Measurements from ENCODE around the gene HOOK2. TPM values are rescaled to one million over a fixed set of nuclear protein-coding genes. Genes with fewer than 3 reads are reported as not detected.
A peak's percentile ranks its signal among the peaks of the same experiment; 100 is the strongest.

Gene HOOK2
- total RNA-seq, 1 experiment from 2014 or later = 96.3 TPM

GRCh38 chr19:12757544-12758274 is 17.6 kb downstream of the HOOK2 start:
- CTCF ChIA-PET = interaction anchor here (0.5 to 6.1 kb wide), 30 partner anchors 9 to 207 kb away, joined by 3 to 87 read pairs (median 4); partner anchors contain the start of genes DNASE2, GCDH, GET3 and JUNB
- no peaks in the 10 kb centered on the region for H3K36me3 ChIP-seq (ENCODE audit: control insufficient read depth in 1 of 2, insufficient read depth in 2 of 2, low read length in 2 of 2)
- POLR2A ChIA-PET = interaction anchor here (0.6 to 1.4 kb wide), 9 partner anchors 8 to 72 kb away, joined by 3 to 6 read pairs (median 3); partner anchors contain the start of genes GET3, JUNB and RNASEH2A
- H3K79me2 ChIP-seq (ENCODE audit: insufficient read depth, low read length) = no peaks in the 10 kb centered on the region
- peak overlapping the region; percentile 31; the same call in 1 of the 2 replicates for H3K27ac ChIP-seq (ENCODE audit: low read depth, low read length)
- intact Hi-C loops (cut with micrococcal nuclease) = loop anchor here (1.0 kb wide), 1 partner anchor 40 kb away; no protein-coding TSS in a partner anchor
- H3K4me1 ChIP-seq (ENCODE audit: control insufficient read depth in 1 of 2, insufficient read depth in 2 of 2, low read length in 2 of 2) = peaks cover 4 to 13% of the 10 kb centered on the region in 2 experiments; a peak in 3 of 4 replicates
- no peaks in the 10 kb centered on the region for H3K9me3 ChIP-seq (ENCODE audit: control insufficient read depth in 1 of 2, insufficient read depth in 1 of 2, low read depth in 1 of 2, low read length in 2 of 2)
- DNase-seq (ENCODE audit: low read depth, low spot score) (peak; percentile 52), ATAC-seq (peak; percentile 87)
- H3K27me3 ChIP-seq (ENCODE audit: insufficient read depth, low read length) = no peaks in the 10 kb centered on the region
- peak overlapping the region; percentile 33 to 55 for H3K4me3 ChIP-seq (replicated peaks in 1 of 2; ENCODE audit: low read depth in 1 of 2, low read length in 2 of 2)
- peak overlapping the region; percentile 50 for H3K9ac ChIP-seq (ENCODE audit: low read length)
- H2AFZ ChIP-seq (ENCODE audit: low read depth, low read length, poor library complexity, severe bottlenecking) = peak overlapping the region; percentile 74
- H3K4me2 ChIP-seq (ENCODE audit: low read length) = peak overlapping the region; percentile 93
- no peaks in the 10 kb centered on the region for H3K9me2 ChIP-seq (ENCODE audit: insufficient read depth)
- RAD21 ChIA-PET (ENCODE audit: low non-redundant PET in 1 of 2, low total read pairs in 2 of 2, uncharacterized antibody in 2 of 2, unreplicated experiment in 2 of 2) = interaction anchor here in 1 of 2 experiments (0.5 to 1.0 kb wide), 3 partner anchors 9 to 115 kb away, joined by 3 read pairs; no protein-coding TSS in a partner anchor
- no peaks in the 10 kb centered on the region for H4K20me1 ChIP-seq (ENCODE audit: insufficient read depth)
- no TSS peak for BruUV-seq (replicated peaks)
- TF ChIP-seq FOSL1 (IDR thresholded peaks at IDR 0.05; ENCODE audit: low read depth) (no peak), MAX (IDR thresholded peaks at IDR 0.05) (no peak), ZBTB33 (IDR thresholded peaks at IDR 0.05; ENCODE audit: extremely low read depth, insufficient replicate concordance, low read length) (no peak), ELF1 (IDR thresholded peaks at IDR 0.05; ENCODE audit: borderline replicate concordance, low read depth) (no peak), SRF (IDR thresholded peaks at IDR 0.05; ENCODE audit: low read depth) (no peak), REST (IDR thresholded peaks at IDR 0.05; ENCODE audit: low read depth) (no peak), ZNF274 (IDR thresholded peaks at IDR 0.05; ENCODE audit: low read depth, low read length) (no peak), RAD21 (IDR thresholded peaks at IDR 0.05; ENCODE audit: low read depth) (peak; percentile 64), ZFX (IDR thresholded peaks at IDR 0.05) (no peak; the same call in 1 of the 2 replicates), EGR1 (IDR thresholded peaks at IDR 0.05; ENCODE audit: low read depth) (no peak), POLR2AphosphoS5 (IDR thresholded peaks at IDR 0.05; ENCODE audit: low read depth, low read length) (peak; percentile 24; the same call in 1 of the 2 replicates), SIN3A (IDR thresholded peaks at IDR 0.05; ENCODE audit: low read depth) (no peak), ATF3 (IDR thresholded peaks at IDR 0.05) (no peak), YY1 (IDR thresholded peaks at IDR 0.05; ENCODE audit: extremely low read depth, insufficient replicate concordance, low read depth, low read length) (peak; percentile 47), TCF7L2 (IDR thresholded peaks at IDR 0.05; ENCODE audit: borderline replicate concordance, extremely low read depth, insufficient read depth, insufficient read length) (peak; percentile 44), CEBPB (IDR thresholded peaks at IDR 0.05; ENCODE audit: low read depth) (no peak), CBX3 (IDR thresholded peaks at IDR 0.05; ENCODE audit: low read depth) (no peak), JUND (IDR thresholded peaks at IDR 0.05) (no peak), SP1 (IDR thresholded peaks at IDR 0.05; ENCODE audit: low read depth) (no peak), POLR2A (IDR thresholded peaks at IDR 0.05; ENCODE audit: borderline replicate concordance, extremely low read depth, insufficient read depth, insufficient read length) (no peak), EZH2phosphoT487 (IDR thresholded peaks at IDR 0.05; ENCODE audit: borderline replicate concordance) (no peak), EZH2 (IDR thresholded peaks at IDR 0.05) (no peak)

Data from HCT116 (cell line).